Upper lobe of left lung (tissue), 6 donors: ENCODE results near the gene IBA57. TPM values are rescaled to one million over a fixed set of nuclear protein-coding genes. Genes with fewer than 3 reads are reported as not detected.

ENCODE experiments used
- ATAC-seq, 2 donors: fragments of 200-7000 bp; cut with Tn5 transposase; one replicate each; pipeline ENCODE4 v1.9.1; 2022; ENCODE audit warnings: mild to moderate bottlenecking in 2 of 2, moderate library complexity in 2 of 2; ENCODE audit not compliant: low FRiP score in 2 of 2
- DNase-seq, 2 donors: peaks; one replicate each; pipeline ENCODE4 v3.0.0-alpha.2; 2019 to 2020
- H3K27ac ChIP-seq, 4 donors: fragments of 200-600 bp; sonication (generic); one replicate each; pipeline ENCODE4 v1.5.1; 2016 to 2019
- H3K27me3 ChIP-seq, 4 donors: fragments of 200-600 bp; sonication (generic); one replicate each; pipeline ENCODE4 v1.5.1; 2017 to 2019
- H3K36me3 ChIP-seq, 4 donors: fragments of 200-600 bp; sonication (generic); one replicate each; pipeline ENCODE4 v1.5.1; 2016 to 2019
- H3K4me1 ChIP-seq, 4 donors: fragments of 200-600 bp; sonication (generic); one replicate each; pipeline ENCODE4 v1.5.1; 2018 to 2019
- H3K4me3 ChIP-seq, 4 donors: fragments of 200-600 bp; sonication (generic); one replicate each; pipeline ENCODE4 v1.5.1; 2017 to 2019; ENCODE audit warnings: mild to moderate bottlenecking in 2 of 4, moderate library complexity in 1 of 4
- H3K9me3 ChIP-seq, 4 donors: fragments of 200-600 bp; sonication (generic); one replicate each; pipeline ENCODE4 v1.5.1; 2018 to 2019
- EP300 ChIP-seq, 4 donors: sonication (generic); formaldehyde crosslinking; IDR thresholded peaks; one replicate each; pipeline ENCODE4 v1.5.1; 2017; ENCODE audit warnings: antibody characterized with exemption in 4 of 4, control low read depth in 2 of 4
- POLR2A ChIP-seq, 4 donors: fragments of 450-650 bp; IDR thresholded peaks; one replicate each; pipeline ENCODE4 v1.5.1; 2016 to 2017; ENCODE audit warnings: antibody characterized with exemption in 4 of 4, mild to moderate bottlenecking in 2 of 4
- POLR2AphosphoS5 ChIP-seq, 2 donors: sonication (generic); formaldehyde crosslinking; IDR thresholded peaks; one replicate each; pipeline ENCODE4 v1.5.1; 2017; ENCODE audit warnings: antibody characterized with exemption in 2 of 2
- WGBS, 2 donors: methylation state at CpG; one replicate each; pipeline ENCODE4 v1.1.5; 2017 to 2018; 5-methylcytosine and 5-hydroxymethylcytosine counted together
- total RNA-seq, 6 donors: library from RNA; depleted of rRNA in 4 of 6; stranded (reverse); fragments of >200 nt in 4 of 6; gene quantifications; one replicate each; pipeline versions ENCODE4 v1.1.0 to v1.2.1, GENCODE V29; 2016 to 2021
- TF ChIP-seq, protein P1 (sequence below), 6 experiments: fragments of 450-650 bp in 4 of 6; fragments of 200-600 bp in 2 of 6; sonication (generic) in 2 of 6; IDR thresholded peaks; one replicate each; pipeline ENCODE4 v1.5.1; 2016 to 2019; ENCODE audit warnings: antibody characterized with exemption in 6 of 6
- donor health status: DM: no; HTN: no; CAD: no; lungs with moderate emphysema.
- donor health status: DM: no; HTN: yes; CAD: no; lungs with severe emphysema.

The IBA57 gene
- total RNA-seq = 10 to 100 TPM in 4 of 6 donors, 1 to 10 TPM in 2; 6.1 to 19.3 (median 13.9) TPM

DNA sequence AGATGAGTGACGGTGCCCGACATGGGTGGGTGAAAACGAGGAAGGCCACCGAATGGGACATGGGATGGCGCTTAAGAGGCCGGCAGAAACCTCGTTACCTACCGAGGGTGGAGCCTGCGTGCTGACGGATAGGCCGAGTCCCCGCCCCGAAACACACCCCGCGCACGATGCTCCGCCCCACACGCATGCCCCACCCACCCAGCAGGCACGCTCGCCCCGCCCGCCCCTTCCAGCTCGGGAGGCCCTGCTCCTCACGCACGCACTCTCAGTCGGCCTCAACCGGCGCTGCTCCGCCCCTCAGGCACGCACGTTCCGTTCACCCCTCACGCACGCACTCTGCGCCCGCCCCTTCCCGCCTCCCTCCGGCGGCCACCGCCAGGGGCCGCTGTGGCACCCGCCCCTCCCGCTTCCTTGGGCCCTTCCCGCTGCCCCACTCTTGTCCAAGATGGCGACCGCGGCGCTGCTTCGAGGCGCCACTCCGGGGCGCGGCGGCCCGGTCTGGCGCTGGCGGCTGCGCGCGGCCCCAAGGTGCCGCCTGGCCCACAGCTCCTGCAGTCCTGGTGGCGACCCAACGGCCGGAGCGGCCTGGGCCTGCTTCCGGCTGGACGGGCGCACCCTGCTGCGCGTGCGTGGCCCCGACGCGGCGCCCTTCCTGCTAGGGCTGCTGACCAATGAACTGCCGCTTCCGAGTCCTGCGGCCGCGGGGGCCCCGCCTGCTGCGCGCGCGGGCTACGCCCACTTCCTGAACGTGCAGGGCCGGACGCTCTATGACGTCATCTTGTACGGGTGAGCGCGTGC lies at the start of gene IBA57:
Gene IBA57 (plus strand): TSS at position 433 of the 798 bp plus-strand sequence. CDS start 13 bp downstream, at position 446.
- Histone ChIP-seq H3K36me3 (peaks cover 0 to 4% (median 0%) of the 10 kb centered on the region in 4 donors), H3K4me3 (peak within 1 kb of the TSS; percentile 29 to 80 (median 74)), H3K4me1 (peaks cover 35 to 56% (median 50%) of the 10 kb centered on the region in 4 donors), H3K27me3 (peaks cover 0 to 7% (median 0%) of the 10 kb centered on the region in 4 donors), H3K9me3 (peaks cover 0 to 4% (median 0%) of the 10 kb centered on the region in 4 donors), H3K27ac (peak within 1 kb of the TSS; percentile 99 to 100 (median 99))
- WGBS, 2 donors = 0% methylated on average over 5 to 52 of the region's 93 CpGs
- peak; percentile 94 to 96 for ATAC-seq
- TF ChIP-seq POLR2A (IDR thresholded peaks at IDR 0.05) (peak in 3 of 4 donors; percentile 91 to 99 (median 98)), EP300 (IDR thresholded peaks at IDR 0.05) (peak in 3 of 4 donors; percentile 34 to 96 (median 60)), POLR2AphosphoS5 (IDR thresholded peaks at IDR 0.05) (peak; percentile 76 to 77)
- TF ChIP-seq, protein P1, sequence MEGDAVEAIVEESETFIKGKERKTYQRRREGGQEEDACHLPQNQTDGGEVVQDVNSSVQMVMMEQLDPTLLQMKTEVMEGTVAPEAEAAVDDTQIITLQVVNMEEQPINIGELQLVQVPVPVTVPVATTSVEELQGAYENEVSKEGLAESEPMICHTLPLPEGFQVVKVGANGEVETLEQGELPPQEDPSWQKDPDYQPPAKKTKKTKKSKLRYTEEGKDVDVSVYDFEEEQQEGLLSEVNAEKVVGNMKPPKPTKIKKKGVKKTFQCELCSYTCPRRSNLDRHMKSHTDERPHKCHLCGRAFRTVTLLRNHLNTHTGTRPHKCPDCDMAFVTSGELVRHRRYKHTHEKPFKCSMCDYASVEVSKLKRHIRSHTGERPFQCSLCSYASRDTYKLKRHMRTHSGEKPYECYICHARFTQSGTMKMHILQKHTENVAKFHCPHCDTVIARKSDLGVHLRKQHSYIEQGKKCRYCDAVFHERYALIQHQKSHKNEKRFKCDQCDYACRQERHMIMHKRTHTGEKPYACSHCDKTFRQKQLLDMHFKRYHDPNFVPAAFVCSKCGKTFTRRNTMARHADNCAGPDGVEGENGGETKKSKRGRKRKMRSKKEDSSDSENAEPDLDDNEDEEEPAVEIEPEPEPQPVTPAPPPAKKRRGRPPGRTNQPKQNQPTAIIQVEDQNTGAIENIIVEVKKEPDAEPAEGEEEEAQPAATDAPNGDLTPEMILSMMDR (IDR thresholded peaks at IDR 0.05) = peak; percentile 90 to 100 (median 99)
- DNase-seq = peak; percentile 99 to 100

DNA sequence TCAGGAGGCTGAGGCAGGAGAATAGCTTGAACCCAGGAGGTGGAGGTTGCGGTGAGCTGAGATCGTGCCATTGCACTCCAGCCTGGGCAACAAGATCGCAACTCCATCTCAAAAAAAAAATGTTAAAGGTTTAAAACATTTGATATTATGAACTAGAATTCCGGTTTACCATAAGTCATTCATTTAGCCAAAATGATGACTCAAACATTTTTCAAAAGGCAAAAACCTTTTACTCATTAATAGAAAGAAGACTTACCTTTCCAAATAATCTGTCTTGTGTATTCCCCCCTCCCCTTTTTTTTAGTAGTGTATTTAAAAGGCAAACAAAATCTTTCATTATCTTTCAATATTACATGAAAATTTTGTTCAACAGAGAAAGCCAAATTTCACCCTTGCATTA lies 48.3 kb upstream of the IBA57 start:
- no peak for TF ChIP-seq EP300 (IDR thresholded peaks at IDR 0.05)
- TF ChIP-seq POLR2AphosphoS5 (IDR thresholded peaks at IDR 0.05) = no peak
- no peak for TF ChIP-seq POLR2A (IDR thresholded peaks at IDR 0.05)
- TF ChIP-seq, protein P1 (IDR thresholded peaks at IDR 0.05) = no peak
- H3K27ac ChIP-seq = no peak overlapping the region
- 96 to 97% methylated on average over 4 of the region's 4 CpGs for WGBS, 2 donors
- DNase-seq (no peak), ATAC-seq (no peak)
- H3K36me3 ChIP-seq = no peaks in the 10 kb centered on the region
- H3K4me1 ChIP-seq = no peaks in the 10 kb centered on the region
- H3K9me3 ChIP-seq = no peaks in the 10 kb centered on the region
- no peak overlapping the region for H3K4me3 ChIP-seq
- no peaks in the 10 kb centered on the region for H3K27me3 ChIP-seq

DNA sequence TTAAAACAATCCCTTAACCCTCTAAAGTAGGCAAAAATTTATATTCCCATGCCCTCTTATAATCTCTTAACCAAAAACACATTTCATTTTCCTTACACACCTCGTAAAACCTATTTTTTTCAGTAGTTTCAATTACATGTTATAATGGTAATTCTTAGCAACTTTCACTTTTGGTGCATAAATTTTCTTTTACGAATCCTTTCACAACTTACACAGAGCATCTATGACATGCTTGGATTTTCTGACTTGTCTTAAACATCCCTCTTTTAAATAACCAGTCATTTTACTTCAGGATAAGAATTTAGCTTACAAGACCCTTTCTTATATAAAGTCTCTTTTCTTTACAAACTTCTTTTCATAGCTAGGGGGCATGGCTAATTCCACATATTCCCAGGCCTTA lies 47.6 kb upstream of the IBA57 start:
- Histone ChIP-seq H3K27ac (no peak overlapping the region), H3K9me3 (no peaks in the 10 kb centered on the region), H3K4me1 (no peaks in the 10 kb centered on the region), H3K27me3 (no peaks in the 10 kb centered on the region), H3K4me3 (no peak overlapping the region), H3K36me3 (no peaks in the 10 kb centered on the region)
- ATAC-seq = no peak
- DNase-seq = no peak
- no peak for TF ChIP-seq POLR2A (IDR thresholded peaks at IDR 0.05)
- no peak for TF ChIP-seq POLR2AphosphoS5 (IDR thresholded peaks at IDR 0.05)
- 89% methylated on average over 2 of the region's 2 CpGs for WGBS, 2 donors

DNA sequence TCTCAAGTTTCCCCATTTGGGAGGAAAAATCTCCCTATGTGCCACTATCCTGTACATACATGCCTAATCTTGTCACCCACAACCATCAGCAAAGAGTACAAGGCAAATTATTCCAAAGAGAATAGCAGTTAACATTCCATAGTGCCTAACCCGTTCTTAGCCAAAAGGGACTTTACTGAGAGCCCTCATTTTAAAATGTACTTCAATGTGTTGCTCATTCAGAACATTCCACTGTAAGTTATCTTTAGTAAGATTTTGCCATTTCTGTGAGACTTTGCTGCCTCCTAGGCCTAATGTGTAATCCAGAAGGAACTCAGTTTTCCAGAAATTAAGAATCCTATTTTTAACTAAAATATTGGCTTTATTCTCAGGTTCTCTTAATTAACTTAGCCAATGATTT lies 45.3 kb upstream of the IBA57 start:
- Histone ChIP-seq H3K36me3 (no peaks in the 10 kb centered on the region), H3K4me1 (no peaks in the 10 kb centered on the region), H3K4me3 (no peak overlapping the region), H3K27me3 (no peaks in the 10 kb centered on the region), H3K27ac (no peak overlapping the region), H3K9me3 (no peaks in the 10 kb centered on the region)
- DNase-seq (no peak), ATAC-seq (no peak)
- TF ChIP-seq POLR2A (IDR thresholded peaks at IDR 0.05) (no peak), EP300 (IDR thresholded peaks at IDR 0.05) (no peak), POLR2AphosphoS5 (IDR thresholded peaks at IDR 0.05) (no peak)
- TF ChIP-seq, protein P1 (IDR thresholded peaks at IDR 0.05) = no peak
- 60 to 65% methylated on average over 1 of the region's 1 CpG for WGBS, 2 donors

DNA sequence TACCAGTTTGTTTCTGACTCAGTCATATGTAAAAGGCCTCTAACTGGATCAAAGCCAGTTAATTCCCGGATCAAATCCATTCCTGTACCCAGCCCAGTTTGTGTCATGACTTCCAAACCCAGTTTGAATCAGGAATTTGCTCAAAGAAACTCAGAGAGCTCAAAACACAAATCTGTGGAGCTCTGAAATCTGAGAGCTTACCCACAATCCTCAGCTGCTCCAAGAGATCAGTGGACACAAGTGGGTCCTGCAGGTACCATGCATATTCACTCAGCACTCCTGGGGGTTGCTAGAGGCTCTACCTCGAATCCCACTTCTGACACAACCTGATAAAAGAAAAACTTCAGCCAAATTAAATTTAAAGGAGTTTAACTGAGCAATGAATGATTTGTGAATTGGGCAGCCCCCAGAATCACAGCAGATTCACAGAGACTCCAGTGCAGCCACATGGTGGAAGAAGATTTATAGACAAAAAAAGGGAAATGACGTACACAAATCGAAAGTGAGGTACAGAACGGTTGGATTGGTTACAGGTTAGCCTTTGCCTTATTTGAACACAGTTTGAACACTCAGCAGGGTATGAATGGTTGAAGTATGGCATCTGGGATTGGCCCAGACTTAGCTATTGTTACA lies 44.6 kb upstream of the IBA57 start:
- Histone ChIP-seq H3K4me1 (no peaks in the 10 kb centered on the region), H3K27ac (no peak overlapping the region), H3K36me3 (no peaks in the 10 kb centered on the region), H3K27me3 (no peaks in the 10 kb centered on the region), H3K9me3 (no peaks in the 10 kb centered on the region), H3K4me3 (no peak overlapping the region)
- 57 to 60% methylated on average over 5 of the region's 5 CpGs for WGBS, 2 donors
- DNase-seq (no peak), ATAC-seq (no peak)
- TF ChIP-seq EP300 (IDR thresholded peaks at IDR 0.05) (no peak), POLR2AphosphoS5 (IDR thresholded peaks at IDR 0.05) (no peak), POLR2A (IDR thresholded peaks at IDR 0.05) (no peak)
- TF ChIP-seq, protein P1 (IDR thresholded peaks at IDR 0.05) = no peak
